Astrocyte (in vitro differentiated cells and primary cell): Measurements from ENCODE around the gene NAT9. TPM values are rescaled to one million over a fixed set of nuclear protein-coding genes. Genes with fewer than 3 reads are reported as not detected.

Source experiments
- DNase-seq: peaks from one replicate; pipeline ENCODE4 v3.0.0-alpha.2; 2010; ENCODE audit warnings: low read depth
- FAIRE-seq: peaks from 2 replicates; lab custom pipeline; 2011; peaks lifted over from hg19 to GRCh38; lab: Jason Lieb, UNC
- H2AFZ ChIP-seq: 2 replicates; pipeline ENCODE4 v1.6.0; 2012; ENCODE audit warnings: low read depth, low read length, inconsistent platforms
- H3K27ac ChIP-seq: 2 replicates; pipeline ENCODE4 v1.5.1; 2011; ENCODE audit warnings: low read depth, low read length, inconsistent platforms
- H3K27me3 ChIP-seq: 2 replicates; pipeline ENCODE4 v1.6.0; 2011; ENCODE audit warnings: low read length, inconsistent platforms; ENCODE audit not compliant: insufficient read depth
- H3K36me3 ChIP-seq: 2 replicates; pipeline ENCODE4 v1.5.1; 2011; ENCODE audit warnings: low read length, inconsistent platforms; ENCODE audit not compliant: insufficient read depth
- H3K4me1 ChIP-seq: 2 replicates; pipeline ENCODE4 v1.5.1; 2011; ENCODE audit warnings: low read length, inconsistent platforms; ENCODE audit not compliant: insufficient read depth
- H3K4me2 ChIP-seq: 2 replicates; pipeline ENCODE4 v1.6.0; 2012; ENCODE audit warnings: low read length, inconsistent platforms
- H3K4me3 ChIP-seq: 2 replicates; pipeline ENCODE4 v1.5.1; 2011; ENCODE audit warnings: low read depth, mild to moderate bottlenecking, low read length, inconsistent platforms; ENCODE audit not compliant: insufficient read depth
- H3K79me2 ChIP-seq: 2 replicates; pipeline ENCODE4 v1.6.0; 2012; ENCODE audit warnings: mild to moderate bottlenecking, low read length, inconsistent platforms; ENCODE audit not compliant: insufficient read depth
- H3K9ac ChIP-seq: 2 replicates; pipeline ENCODE4 v1.6.0; 2012; ENCODE audit warnings: mild to moderate bottlenecking, low read length, inconsistent platforms
- H3K9me3 ChIP-seq: 2 replicates; pipeline ENCODE4 v1.5.1; 2012; ENCODE audit warnings: low read depth, mild to moderate bottlenecking, low read length, inconsistent platforms; ENCODE audit not compliant: insufficient read depth
- H4K20me1 ChIP-seq: 2 replicates; pipeline ENCODE4 v1.6.0; 2012; ENCODE audit warnings: low read length, inconsistent platforms; ENCODE audit not compliant: insufficient read depth
- H3K27ac Mint-ChIP-seq: one replicate; pipeline ENCODE4 v1.8.0; 2021; ENCODE audit warnings: mild to moderate bottlenecking, mixed read lengths; ENCODE audit not compliant: unreplicated experiment
- H3K27me3 Mint-ChIP-seq: one replicate; pipeline ENCODE4 v1.8.0; 2021; ENCODE audit warnings: low read depth, mixed read lengths; ENCODE audit not compliant: unreplicated experiment
- H3K36me3 Mint-ChIP-seq: one replicate; pipeline ENCODE4 v1.8.0; 2021; ENCODE audit warnings: low read depth, mixed read lengths; ENCODE audit not compliant: unreplicated experiment
- H3K4me1 Mint-ChIP-seq: one replicate; pipeline ENCODE4 v1.8.0; 2021; ENCODE audit warnings: low read depth, mixed read lengths; ENCODE audit not compliant: unreplicated experiment
- H3K4me3 Mint-ChIP-seq: one replicate; pipeline ENCODE4 v1.8.0; 2021; ENCODE audit warnings: mild to moderate bottlenecking, moderate library complexity, mixed read lengths; ENCODE audit not compliant: unreplicated experiment
- H3K9me3 Mint-ChIP-seq: one replicate; pipeline ENCODE4 v1.8.0; 2021; ENCODE audit warnings: mild to moderate bottlenecking, mixed read lengths; ENCODE audit not compliant: unreplicated experiment
- CTCF ChIP-seq: IDR thresholded peaks from 2 replicates; pipeline ENCODE4 v1.5.1; 2011; ENCODE audit warnings: low read depth, mild to moderate bottlenecking, inconsistent platforms, low read length, moderate library complexity; ENCODE audit not compliant: insufficient read depth
- EZH2 ChIP-seq: IDR thresholded peaks from 2 replicates; pipeline ENCODE4 v1.6.1; 2012; ENCODE audit warnings: mild to moderate bottlenecking, low read length, inconsistent platforms; ENCODE audit not compliant: insufficient read depth
- total RNA-seq: library from RNA; stranded (reverse); gene quantifications from 2 replicates; pipeline ENCODE4 v1.2.1, GENCODE V29; 2021

Gene NAT9
- total RNA-seq, 1 donor from 2014 or later = 58.4 TPM

GRCh38 chr17:74815067-74815466, 38.9 kb upstream of the NAT9 start:
- Histone ChIP-seq H3K4me2 (no peak overlapping the region), H3K27ac (no peak overlapping the region), H3K4me1 (no peaks in the 10 kb centered on the region), H3K4me3 (no peak overlapping the region), H3K9me3 (no peaks in the 10 kb centered on the region), H3K79me2 (no peaks in the 10 kb centered on the region), H2AFZ (no peak overlapping the region), H4K20me1 (peaks cover 54% of the 10 kb centered on the region), H3K36me3 (no peaks in the 10 kb centered on the region), H3K9ac (no peak overlapping the region), H3K27me3 (no peaks in the 10 kb centered on the region)
- FAIRE-seq = no peak
- no peaks in the 10 kb centered on the region for H3K9me3 Mint-ChIP-seq
- H3K27ac Mint-ChIP-seq = no peak overlapping the region
- TF ChIP-seq CTCF (no peak), EZH2 (no peak)
- DNase-seq = no peak
- H3K36me3 Mint-ChIP-seq = peaks cover 36% of the 10 kb centered on the region
- peaks cover 2% of the 10 kb centered on the region for H3K27me3 Mint-ChIP-seq
- H3K4me3 Mint-ChIP-seq = no peak overlapping the region
- no peaks in the 10 kb centered on the region for H3K4me1 Mint-ChIP-seq

GRCh38 chr17:74814453-74814852, 38.3 kb upstream of the NAT9 start:
- Histone ChIP-seq H3K27me3 (no peaks in the 10 kb centered on the region), H3K4me3 (no peak overlapping the region), H3K36me3 (no peaks in the 10 kb centered on the region), H3K79me2 (no peaks in the 10 kb centered on the region), H3K27ac (no peak overlapping the region), H4K20me1 (peaks cover 54% of the 10 kb centered on the region), H3K9ac (no peak overlapping the region), H3K4me2 (no peak overlapping the region), H2AFZ (no peak overlapping the region), H3K9me3 (no peaks in the 10 kb centered on the region), H3K4me1 (no peaks in the 10 kb centered on the region)
- Mint-ChIP-seq H3K36me3 (peaks cover 34% of the 10 kb centered on the region), H3K4me1 (no peaks in the 10 kb centered on the region), H3K9me3 (no peaks in the 10 kb centered on the region), H3K27me3 (peaks cover 2% of the 10 kb centered on the region), H3K27ac (no peak overlapping the region), H3K4me3 (no peak overlapping the region)
- FAIRE-seq (no peak), DNase-seq (no peak)
- no peak for TF ChIP-seq CTCF
- TF ChIP-seq EZH2 = no peak

GRCh38 chr17:74812109-74813009, 36.2 kb upstream of the NAT9 start:
- no peak overlapping the region for H3K27ac ChIP-seq
- H2AFZ ChIP-seq = no peak overlapping the region
- FAIRE-seq (no peak), DNase-seq (no peak)
- H3K4me2 ChIP-seq = no peak overlapping the region
- H3K4me1 ChIP-seq = no peaks in the 10 kb centered on the region
- Mint-ChIP-seq H3K4me3 (no peak overlapping the region), H3K9me3 (no peaks in the 10 kb centered on the region), H3K4me1 (no peaks in the 10 kb centered on the region), H3K27ac (no peak overlapping the region), H3K27me3 (no peaks in the 10 kb centered on the region), H3K36me3 (peaks cover 22% of the 10 kb centered on the region)
- H3K27me3 ChIP-seq = no peaks in the 10 kb centered on the region
- peaks cover 63% of the 10 kb centered on the region for H4K20me1 ChIP-seq
- TF ChIP-seq EZH2 (no peak), CTCF (no peak)
- H3K9me3 ChIP-seq = no peaks in the 10 kb centered on the region
- H3K36me3 ChIP-seq = no peaks in the 10 kb centered on the region
- H3K4me3 ChIP-seq = no peak overlapping the region
- H3K79me2 ChIP-seq = no peaks in the 10 kb centered on the region
- H3K9ac ChIP-seq = no peak overlapping the region
